ENCODE results near the gene CHADL.
"Not testable (repeated sequence)": the region's sequence is repeated elsewhere in the genome, so short reads cannot be mapped to it uniquely, and the experiment has no call there.

CHADL gene

DNA sequence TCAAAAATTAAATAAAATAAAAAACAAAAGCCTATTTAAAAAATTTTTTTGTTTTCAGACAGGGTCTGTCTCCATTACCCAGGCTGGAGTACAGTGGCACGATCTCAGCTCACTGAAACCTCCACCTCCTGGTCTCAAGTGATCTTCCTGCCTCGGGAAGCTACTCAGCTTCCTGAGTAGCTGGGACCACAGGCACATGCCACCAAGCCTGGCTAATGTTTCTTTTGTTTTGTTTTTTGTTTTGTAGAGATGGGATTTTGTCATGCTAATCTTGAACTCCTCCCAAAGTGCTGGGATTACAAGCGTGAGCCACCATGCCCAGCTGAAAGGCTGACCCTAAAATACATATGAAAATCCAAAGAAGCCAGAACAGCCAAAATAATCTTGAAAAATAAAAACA, 56.1 kb downstream of the CHADL start:
- DNase-seq (ENCODE audit: low read depth, low spot score): no peak

DNA sequence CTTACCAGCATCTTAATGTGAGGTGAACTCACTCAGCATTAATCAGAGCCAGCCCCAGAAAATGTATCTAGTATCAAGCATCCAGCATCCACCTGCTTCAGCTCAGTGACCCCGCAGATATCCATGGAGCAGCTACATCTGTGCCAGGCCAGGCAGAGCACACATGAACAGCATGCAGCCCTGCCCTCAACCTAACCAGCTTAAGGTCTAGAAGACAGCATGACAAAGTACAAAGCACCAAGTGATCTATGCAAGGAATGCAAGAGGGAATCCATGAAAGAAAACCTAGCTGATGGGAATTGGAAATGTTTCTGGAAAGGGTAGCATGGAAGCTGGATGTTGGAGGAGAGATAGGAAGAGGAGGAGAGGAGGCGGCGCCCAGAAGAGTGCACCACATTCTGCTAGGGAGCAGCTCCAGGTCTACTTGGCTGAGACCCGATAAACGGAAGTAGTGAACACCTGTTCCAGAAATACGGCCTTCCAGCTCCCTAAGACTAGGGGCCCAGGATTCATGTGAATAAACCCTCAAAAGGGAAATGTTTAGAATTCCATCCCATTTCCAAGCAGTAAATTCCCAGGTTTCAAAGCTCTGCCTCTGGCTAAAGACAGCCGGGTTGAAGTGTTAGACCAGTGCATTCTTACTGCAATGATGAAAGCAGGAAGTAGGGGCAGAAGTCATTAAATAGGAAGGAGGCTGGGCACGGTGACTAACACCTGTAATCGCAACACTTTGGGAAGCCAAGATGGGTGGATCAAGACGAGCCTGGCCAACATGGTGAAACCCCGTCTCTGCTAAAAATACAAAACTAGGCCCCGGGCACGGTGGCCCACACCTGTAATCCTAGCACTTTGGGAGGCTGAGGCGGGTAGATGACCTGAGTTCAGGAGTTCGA, 59.1 kb downstream of the CHADL start:
- DNase-seq (ENCODE audit: low read depth, low spot score): peak; percentile 21

DNA sequence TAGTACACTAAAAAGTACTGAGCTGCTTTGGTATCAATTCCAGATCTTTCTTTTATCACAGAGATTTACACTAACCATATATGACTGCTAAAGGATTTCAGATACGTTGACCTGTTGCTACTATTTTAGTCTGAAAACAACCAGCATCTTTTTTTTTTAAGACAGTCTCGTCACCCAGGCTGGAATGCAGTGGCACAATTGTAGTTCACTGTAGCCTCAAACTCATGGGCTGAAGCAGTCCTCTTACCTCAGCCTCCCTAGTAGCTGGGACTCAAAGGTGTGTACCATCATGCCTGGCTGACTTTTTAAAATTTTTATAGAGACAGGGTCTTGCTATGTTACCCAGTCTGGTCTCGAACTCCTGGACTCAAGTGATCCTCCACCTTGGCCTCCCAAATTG, 59.8 kb downstream of the CHADL start:
- no peak for DNase-seq (ENCODE audit: low read depth, low spot score)

DNA sequence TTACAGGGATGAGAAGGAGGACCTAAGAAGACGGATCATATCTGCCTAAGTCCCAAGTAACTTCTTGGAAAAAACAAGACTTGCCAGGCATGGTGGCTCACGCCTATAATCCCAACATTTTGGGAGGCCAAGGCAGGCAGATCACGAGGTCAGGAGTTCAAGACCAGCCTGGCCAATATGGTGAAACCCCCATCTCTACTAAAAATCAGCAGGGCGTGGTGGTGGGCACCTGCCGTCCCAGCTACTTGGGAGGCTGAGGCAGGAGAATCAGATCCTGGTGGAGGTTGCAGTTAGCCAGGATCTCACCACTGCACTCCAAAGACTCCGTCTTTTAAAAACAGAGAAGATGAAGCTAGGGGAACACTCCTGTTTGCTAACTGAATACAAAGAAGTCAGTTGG, 60.4 kb downstream of the CHADL start:
- DNase-seq (ENCODE audit: low read depth, low spot score): not testable (repeated sequence)
